NCI-H82 treated with DMSO at 0.1 percent for 48 hours (cell line): ENCODE data around the gene ENPP3.

Experiments
- DNase-seq: peaks from one replicate; lab custom pipeline; 2025; ENCODE audit not compliant: unreplicated experiment; lab: John Stamatoyannopoulos, UW

Gene ENPP3

DNA sequence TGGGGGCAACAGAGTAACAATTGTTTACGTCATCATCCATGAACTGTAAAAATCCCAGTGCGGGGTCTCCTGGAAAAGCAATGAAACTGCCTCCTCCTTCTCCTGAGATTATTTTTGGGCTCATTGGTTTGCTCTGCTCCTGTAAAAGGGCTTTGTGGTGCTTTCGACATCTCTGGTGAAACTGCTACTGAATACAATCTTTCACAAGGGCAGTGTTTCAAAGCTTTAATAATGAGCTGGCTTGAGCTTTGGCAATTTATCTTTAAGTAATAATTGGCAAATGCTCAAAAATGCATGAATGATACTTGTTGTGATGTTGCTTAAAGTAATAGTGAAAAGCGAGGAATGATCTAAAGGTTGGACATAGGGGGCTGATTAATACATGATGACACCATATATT, 127.2 kb downstream of the ENPP3 start:
- no peak for DNase-seq

DNA sequence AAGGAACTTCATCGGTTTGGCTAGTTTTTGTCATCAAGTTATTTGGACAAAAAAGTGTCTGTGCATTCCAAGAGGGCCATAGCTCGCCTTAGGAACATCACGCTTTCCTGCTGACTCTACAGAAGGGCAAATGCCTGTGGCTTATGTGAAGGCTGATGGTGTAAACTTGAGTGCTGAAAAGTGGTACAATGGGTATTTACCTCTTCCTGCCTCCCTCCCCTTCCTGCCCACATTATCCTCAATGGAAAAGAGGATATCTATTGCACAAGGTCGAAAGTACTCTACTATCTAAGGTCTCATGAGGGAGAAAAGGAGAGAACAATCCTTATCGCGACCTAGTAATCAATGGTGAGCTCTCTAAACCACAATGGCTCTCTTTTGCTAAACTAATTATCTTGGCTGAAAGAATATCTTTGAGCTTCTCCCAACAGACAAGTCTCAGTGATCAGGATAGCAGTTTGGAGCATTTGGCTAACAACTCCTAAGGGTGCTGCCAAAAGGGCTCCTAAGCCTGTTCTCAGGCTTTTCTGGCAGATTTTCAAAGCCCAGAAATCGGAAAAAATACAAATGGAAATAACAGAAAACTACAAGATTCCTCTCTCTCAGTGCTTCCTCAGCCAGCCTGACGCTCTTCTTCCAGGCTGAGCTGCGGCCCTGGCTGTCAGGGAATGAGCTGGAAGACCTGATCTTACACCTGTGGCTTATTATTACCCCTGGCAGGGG, 128.1 kb downstream of the ENPP3 start:
- no peak for DNase-seq

DNA sequence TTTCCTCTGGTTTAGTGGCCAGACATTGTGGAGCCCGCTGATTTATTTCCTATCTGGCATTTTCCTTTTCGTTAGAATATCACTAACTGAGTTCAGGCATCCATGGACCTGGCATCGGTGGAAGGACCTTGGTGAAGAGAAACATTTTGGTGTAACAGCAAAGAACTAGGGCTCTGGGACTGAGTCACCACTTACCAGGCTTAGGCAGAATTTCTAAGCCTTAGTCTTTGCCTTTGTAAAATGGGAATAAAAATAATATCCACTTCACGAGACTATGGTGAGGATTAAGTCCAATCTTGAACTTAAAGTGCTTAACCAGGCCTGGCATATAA, 128.7 kb downstream of the ENPP3 start:
- no peak for DNase-seq

- no peak for DNase-seq
Observed at GRCh38 chr6:131766631-131767030, 129.5 kb downstream of the ENPP3 start.

DNA sequence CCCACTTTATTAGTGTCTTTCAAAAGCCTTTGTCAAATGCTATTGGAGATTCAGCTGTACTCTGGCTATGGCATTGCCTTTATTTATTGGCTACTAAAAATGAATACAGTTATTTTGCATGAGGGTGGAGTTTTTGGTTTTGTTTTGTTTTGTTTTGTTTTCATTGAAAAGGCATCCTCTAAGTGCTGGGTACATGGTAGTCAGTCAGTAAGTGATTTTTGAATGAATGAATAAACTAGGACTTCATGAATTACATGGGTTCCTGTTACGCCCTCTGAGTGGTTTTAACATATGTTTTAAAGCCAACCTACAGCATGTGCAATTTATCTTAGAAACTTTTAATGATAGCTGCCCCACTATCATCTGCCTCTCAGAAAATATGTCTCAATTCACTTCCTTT, 131.9 kb downstream of the ENPP3 start:
- DNase-seq, result no peak

DNA sequence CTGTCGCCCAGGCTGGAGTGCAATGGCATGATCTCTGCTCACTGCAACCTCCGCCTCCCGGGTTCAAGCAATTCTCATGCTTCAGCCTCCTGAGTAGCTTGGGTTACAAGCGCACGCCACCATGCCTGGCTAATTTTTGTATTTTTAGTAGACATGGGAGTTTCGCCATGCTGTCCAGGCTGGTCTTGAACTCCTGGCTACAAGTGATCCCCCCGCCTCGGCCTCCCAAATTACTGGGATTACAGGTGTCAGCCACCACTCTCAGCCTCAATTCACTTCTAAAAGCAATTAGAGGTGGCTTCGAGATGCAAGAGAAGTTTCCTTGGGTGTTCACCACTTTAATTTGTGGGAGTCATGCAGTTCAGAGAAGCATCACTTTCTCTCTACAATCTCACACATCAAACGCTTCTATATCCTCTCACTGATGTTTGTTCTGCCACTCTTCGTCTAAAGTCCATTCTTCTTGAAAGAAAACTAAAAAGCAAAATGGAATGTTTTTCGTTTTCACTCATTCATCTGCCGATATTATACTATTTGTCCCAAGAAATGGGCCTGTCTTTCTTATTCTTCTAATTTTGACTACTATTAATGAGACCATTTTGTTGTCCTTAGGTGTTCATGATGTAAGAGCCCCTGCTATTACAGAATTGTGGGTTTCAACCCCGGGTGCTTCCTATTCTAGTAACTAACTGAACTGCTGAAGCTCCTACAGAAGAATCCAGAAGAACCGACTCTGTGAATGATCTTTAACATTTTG, 132.5 kb downstream of the ENPP3 start:
- DNase-seq, result no peak

DNA sequence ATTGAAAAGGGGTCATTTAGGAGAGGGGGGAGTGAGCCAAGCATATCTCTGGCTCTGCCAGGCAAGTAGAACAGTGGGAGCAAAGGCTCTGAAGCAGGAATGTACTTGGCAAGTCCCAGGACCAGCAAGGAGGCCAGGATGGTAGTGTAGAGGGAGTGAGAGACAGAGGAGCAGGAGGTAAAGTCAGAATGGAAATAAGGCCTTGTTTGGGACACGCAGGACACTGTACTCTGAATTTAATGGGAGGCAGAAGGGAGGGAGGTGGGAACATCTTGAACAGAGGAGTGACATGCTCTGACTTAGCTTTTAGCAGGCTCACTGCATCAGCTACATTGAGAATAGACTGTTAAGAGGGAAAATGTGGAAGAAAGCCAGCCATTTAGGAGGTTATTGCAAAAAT, 133.7 kb downstream of the ENPP3 start:
- no peak for DNase-seq

- DNase-seq, result no peak
Observed at GRCh38 chr6:131773284-131773950, 136.3 kb downstream of the ENPP3 start.

DNA sequence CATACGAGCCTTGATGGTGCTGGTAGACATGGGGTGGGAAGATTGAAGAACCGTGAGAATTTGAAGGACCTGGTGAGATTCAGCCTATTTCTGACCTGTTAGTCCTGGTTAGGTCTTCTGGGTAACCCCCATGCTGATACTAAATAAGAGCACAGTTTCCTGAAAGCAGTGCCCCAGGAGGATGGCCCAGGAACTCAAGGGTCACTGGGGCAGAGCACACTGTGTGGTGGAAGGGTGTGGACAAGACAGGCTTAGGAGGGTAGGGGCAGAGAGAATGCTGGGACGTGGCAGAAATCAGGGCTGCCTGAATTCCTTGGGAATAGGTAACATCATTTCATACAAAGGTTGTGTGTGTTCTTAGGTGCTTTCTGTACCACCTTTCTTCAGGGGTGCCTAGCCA, 138.8 kb downstream of the ENPP3 start:
- DNase-seq, result no peak

DNA sequence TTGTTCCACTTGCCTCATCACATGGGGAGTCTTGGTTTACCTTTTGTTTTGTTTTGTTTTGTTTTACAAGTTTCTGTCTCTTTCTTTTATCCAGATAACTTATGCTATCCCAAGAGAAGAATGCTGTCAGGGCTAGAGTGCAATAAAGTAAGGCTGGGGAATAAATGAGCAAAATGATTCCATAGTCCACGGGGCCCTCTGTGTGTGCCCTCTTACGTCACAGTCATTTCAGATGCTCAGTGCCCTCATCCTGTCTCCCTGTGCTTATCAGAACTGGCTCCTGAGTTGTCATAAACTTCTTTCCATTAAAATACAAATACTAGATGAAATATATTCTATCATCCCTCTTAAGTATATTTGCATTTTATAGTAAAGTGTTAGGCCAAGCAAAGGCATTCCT, 139.9 kb downstream of the ENPP3 start:
- DNase-seq, result no peak

- DNase-seq, result no peak
Observed at GRCh38 chr6:131778169-131778568, 141.1 kb downstream of the ENPP3 start.

DNA sequence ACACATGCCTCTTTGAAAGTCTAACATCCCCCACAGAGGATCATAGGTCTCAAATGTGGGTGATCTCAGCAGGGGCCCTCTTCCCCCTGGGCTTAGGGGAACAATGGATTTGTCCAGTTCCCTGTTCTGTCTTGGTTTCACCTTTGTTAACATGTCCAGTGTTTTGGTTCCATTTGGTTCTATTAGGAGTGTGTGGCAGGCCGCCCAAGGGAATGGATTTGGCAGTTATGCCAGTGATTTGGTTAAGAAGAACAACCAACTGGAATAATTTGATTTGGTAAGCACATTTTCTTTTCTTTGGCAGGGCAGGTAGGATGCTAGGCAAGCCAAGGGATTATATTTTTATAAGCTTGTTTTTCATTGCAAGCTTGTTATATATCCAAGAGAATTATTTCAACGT, 142.2 kb downstream of the ENPP3 start:
- DNase-seq, result no peak

- DNase-seq, result no peak
Observed at GRCh38 chr6:131780600-131780999, 143.5 kb downstream of the ENPP3 start.

DNA sequence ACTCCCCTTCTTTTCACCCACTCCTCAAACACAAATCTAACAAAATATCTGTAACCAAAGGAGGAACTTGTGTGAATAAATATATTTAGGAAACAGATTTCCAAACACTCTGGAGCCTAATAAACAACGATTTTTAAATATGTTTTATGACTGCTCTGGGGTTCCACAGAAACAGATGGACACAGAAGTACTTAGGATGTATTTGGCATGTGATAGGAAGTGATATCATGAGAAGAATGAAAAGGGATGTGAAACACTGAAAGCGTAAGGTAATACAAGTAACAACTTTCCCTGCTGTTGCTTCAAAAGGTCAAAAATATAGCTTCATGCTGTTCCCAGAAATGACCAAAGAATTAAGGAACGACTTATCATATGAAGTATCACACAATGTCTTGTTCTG, 144.6 kb downstream of the ENPP3 start:
- DNase-seq, result no peak

- DNase-seq, result no peak
Observed at GRCh38 chr6:131782764-131783163, 145.7 kb downstream of the ENPP3 start.

DNA sequence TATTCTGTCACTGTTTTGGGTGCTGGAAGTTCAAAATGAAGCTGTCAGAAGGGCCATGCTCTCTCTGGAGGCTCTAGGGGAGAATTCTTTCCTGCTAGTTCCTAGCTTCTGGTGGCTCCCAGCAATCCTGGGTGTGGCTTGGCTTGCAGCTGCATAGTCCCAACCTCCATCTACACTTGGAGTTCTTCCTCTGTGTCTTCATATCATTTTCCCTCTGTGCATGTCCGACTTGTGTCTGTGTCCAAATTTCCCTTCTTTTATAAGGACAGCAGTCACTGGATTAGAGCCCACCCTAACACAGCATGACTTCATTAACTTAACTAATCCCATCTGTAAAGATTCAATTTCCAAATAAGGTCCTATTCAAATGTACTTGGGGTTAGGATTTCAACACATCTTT, 147.5 kb downstream of the ENPP3 start:
- DNase-seq, result no peak

GRCh38 chr6:131787079-131787478, 150.0 kb downstream of the ENPP3 start:
- DNase-seq, result no peak

GRCh38 chr6:131787766-131788712, 150.9 kb downstream of the ENPP3 start:
- no peak for DNase-seq

DNA sequence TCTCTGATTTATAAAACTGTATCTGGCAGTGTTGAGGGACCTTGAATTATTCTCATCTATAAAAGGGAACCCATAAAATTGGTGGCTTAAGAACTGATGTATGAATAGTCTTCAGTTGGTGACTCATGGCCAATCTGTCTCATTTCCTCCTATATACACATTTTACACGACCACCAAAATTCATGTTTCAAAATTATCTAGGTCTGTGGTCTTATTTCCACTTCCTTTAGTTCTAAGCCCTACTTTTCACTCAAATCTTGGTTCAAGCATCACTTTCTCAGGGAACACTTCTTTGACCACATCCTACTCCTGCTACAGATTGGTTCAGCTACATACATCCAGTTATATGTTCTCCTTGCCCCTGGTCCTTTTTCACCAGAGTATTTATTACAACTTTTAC, 152.1 kb downstream of the ENPP3 start:
- no peak for DNase-seq

GRCh38 chr6:131791476-131791875, 154.4 kb downstream of the ENPP3 start:
- no peak for DNase-seq

GRCh38 chr6:131792091-131792496, 155.0 kb downstream of the ENPP3 start:
- DNase-seq, result no peak
